Measurements from ENCODE around the gene LGR5.

Gene LGR5

GRCh38 chr12:71601546-71601945, 161.9 kb downstream of the LGR5 start:
- no peak for DNase-seq

DNA sequence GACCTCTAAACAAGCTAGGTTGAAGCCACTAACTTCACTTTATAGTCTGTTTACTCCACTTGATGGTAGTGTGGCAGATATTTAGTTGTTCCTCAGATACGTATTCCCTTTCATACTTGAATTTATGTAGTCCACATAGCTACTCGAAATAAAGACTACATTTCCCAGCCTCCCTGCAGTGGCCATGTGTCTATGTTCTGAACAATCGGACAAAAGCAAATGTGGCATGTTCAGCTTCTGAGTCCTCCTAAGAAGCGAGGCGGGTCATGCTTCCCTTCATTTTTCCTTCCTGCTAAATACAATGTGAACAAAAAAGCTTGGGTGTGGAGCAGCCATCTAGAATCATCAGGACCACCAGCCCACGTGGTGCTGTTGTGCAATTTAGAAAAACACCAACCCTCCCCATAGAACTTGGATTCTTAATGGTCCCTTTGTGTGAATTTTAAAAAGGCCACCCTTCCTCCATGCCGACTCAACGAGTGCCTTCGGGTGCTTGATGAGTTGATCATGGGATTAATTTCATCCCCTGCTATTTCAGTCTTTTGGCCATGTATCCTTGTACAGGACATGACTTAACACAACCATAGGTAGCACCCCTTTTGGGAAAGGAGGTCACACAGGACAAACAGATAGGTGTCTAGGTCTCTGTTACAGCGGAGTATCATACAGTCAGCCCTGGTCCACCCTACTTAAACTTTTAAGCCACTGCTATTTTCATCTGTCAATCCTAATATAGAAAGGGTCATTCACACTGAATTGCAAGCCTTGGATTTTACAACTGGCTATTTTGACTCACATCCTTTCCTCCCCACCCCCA, 163.4 kb downstream of the LGR5 start:
- DNase-seq = no peak

GRCh38 chr12:71605039-71605438, 165.4 kb downstream of the LGR5 start:
- no peak for DNase-seq

- no peak for DNase-seq
These were observed 168.1 kb downstream of the LGR5 start for GRCh38 chr12:71607494-71608330.

DNA sequence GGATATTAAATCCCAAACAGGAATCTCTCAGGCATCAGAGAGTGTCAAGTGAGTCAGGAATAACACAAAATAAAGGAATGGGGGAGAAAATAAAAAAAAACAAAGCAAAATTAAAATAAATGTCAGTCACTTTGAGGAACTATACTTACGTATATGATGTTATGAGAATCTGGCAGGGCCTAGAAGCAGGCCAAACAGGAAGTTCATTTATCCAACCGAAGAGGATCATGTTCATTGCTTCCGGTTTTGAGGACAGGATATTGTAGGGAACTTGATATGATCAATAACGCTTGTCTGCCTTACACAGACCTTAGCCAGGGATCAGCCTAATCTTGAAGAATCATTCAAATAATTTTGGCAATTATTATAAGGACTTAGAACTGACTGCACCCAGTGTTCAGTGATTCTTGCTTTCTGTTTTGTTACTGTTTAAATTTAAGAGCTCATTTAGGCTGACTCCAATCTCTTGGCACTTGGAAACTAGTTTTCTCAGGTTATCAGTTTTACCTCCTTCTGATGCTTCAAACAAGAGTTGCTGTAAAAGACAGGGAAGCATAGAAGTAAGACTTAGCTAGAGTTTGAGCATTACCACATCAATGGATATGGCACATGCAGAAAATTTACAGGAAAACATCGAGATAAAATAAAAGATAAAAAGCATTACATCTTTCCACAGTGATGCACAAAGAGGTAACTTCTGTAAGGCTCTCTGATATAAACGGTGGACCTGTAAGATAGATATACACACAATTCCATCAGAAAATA, 170.6 kb downstream of the LGR5 start:
- peak; percentile 6 for DNase-seq

DNA sequence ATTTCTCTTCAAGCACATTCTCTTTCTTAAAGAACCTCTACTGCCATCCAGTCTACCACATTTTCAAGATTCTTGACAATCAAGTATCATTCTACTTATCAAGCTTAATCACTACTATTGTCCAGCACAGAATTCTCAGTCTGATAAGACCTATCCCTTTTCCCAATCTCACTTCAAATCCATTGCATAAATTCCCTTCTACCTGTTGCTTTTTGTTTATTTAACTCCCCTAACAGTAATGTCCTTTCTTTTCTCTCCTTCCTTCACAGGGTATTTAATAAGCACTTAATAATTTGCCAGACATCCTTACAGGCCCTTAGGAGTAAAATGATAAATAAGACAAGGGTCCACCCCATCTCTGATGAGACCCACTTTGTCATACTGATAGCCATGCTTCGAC, 182.3 kb downstream of the LGR5 start:
- DNase-seq = no peak

DNA sequence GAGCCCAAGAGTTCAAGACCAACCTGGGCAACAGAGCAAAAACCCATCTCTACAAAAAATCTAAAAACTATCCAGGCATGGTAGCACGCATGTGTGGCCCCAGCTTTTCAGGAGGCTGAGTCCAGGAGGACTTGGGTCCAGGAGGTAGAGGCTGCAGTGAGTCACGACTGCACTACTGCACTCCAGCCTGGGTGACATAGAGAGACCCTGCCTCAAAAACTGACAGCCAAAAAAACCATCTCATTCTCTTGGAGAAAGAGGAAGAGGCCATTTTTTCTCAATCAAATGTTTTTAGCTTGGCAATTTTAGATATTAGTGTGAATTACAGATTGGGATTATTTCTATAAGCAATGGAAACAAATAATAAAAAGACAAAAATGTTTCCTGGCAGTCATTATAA, 185.9 kb downstream of the LGR5 start:
- no peak for DNase-seq

DNA sequence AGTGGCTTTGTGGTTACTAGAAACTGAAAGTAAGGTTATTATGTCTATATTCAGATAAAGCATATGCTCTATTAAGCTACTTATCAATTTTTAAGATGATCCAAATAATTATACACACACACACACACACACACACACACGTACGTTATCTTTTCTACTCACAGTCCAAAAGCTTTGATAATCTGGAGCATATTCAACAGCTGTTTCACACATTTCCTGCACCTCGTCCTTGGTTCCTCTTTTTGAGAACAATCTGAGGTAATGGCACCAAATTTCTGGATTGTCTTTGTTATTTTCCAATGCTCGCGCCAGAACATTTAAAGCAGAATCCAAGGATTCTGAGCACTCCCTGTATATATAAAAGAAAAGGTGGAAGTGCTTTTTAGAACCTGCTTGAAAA, 186.5 kb downstream of the LGR5 start:
- no peak for DNase-seq

GRCh38 chr12:71626768-71627167, 187.2 kb downstream of the LGR5 start:
- DNase-seq = no peak

GRCh38 chr12:71627438-71628002, 187.9 kb downstream of the LGR5 start:
- DNase-seq = no peak
